BLaER1 (cell line): Measurements from ENCODE around the gene ELF4.

Source experiments
- H3K27ac ChIP-seq: shearing (Covaris generic); formaldehyde crosslinking; 2 replicates; pipeline ENCODE4 v1.8.1; 2022
- H3K27me3 ChIP-seq: shearing (Covaris generic); formaldehyde crosslinking; 2 replicates; pipeline ENCODE4 v1.8.1; 2022
- H3K36me3 ChIP-seq: shearing (Covaris generic); formaldehyde crosslinking; 2 replicates; pipeline ENCODE4 v1.8.1; 2022
- H3K4me1 ChIP-seq: shearing (Covaris generic); formaldehyde crosslinking; 2 replicates; pipeline ENCODE4 v1.8.1; 2022
- H3K4me2 ChIP-seq: shearing (Covaris generic); formaldehyde crosslinking; 2 replicates; pipeline ENCODE4 v1.8.1; 2022
- H3K4me3 ChIP-seq: shearing (Covaris generic); formaldehyde crosslinking; 2 replicates; pipeline ENCODE4 v1.8.1; 2022
- H3K9ac ChIP-seq: shearing (Covaris generic); formaldehyde crosslinking; 2 replicates; pipeline ENCODE4 v1.8.1; 2022
- H3K9me3 ChIP-seq: shearing (Covaris generic); formaldehyde crosslinking; 2 replicates; pipeline ENCODE4 v1.8.1; 2022
- H4K20me1 ChIP-seq: shearing (Covaris generic); formaldehyde crosslinking; 2 replicates; pipeline ENCODE4 v1.8.1; 2022
- Cebpa-rat ChIP-seq: shearing (Covaris generic); IDR thresholded peaks from 2 replicates; pipeline ENCODE4 v1.8.1; 2022

The ELF4 gene

GRCh38 chrX:130097507-130098209 lies 12.6 kb downstream of the ELF4 start:
- Histone ChIP-seq H3K4me3 (no peak overlapping the region), H3K4me2 (peak overlapping the region; percentile 60), H3K36me3 (no peaks in the 10 kb centered on the region), H4K20me1 (peaks cover 70% of the 10 kb centered on the region), H3K9ac (no peak overlapping the region), H3K27me3 (peaks cover 34% of the 10 kb centered on the region), H3K9me3 (no peaks in the 10 kb centered on the region), H3K27ac (peak overlapping the region; percentile 49; the same call in 1 of the 2 replicates), H3K4me1 (peaks cover 71% of the 10 kb centered on the region)
- no peak for TF ChIP-seq Cebpa-rat

GRCh38 chrX:130095249-130096030 lies 14.9 kb downstream of the ELF4 start:
- Histone ChIP-seq H4K20me1 (peaks cover 85% of the 10 kb centered on the region), H3K27me3 (peaks cover 45% of the 10 kb centered on the region), H3K4me1 (peaks cover 86% of the 10 kb centered on the region)

GRCh38 chrX:130094696-130095095 lies 15.6 kb downstream of the ELF4 start:
- TF ChIP-seq Cebpa-rat, result no peak
- H3K36me3 ChIP-seq, result no peaks in the 10 kb centered on the region
- peaks cover 86% of the 10 kb centered on the region for H3K4me1 ChIP-seq
- no peak overlapping the region for H3K9ac ChIP-seq
- H3K27ac ChIP-seq, result peak overlapping the region; percentile 30; the same call in 1 of the 2 replicates
- H3K4me3 ChIP-seq, result no peak overlapping the region
- H3K9me3 ChIP-seq, result no peaks in the 10 kb centered on the region
- H4K20me1 ChIP-seq, result peaks cover 79% of the 10 kb centered on the region
- H3K27me3 ChIP-seq, result peaks cover 41% of the 10 kb centered on the region
- peak overlapping the region; percentile 39 for H3K4me2 ChIP-seq

More at GRCh38 chrX:130095249-130096030, 14.9 kb downstream of the ELF4 start:
- H3K9ac ChIP-seq, result 0 out of 2 replicates have a peak overlapping the region, but pooled peaks have one; percentile 6
- H3K27ac ChIP-seq, result peak overlapping the region; percentile 30; the same call in 1 of the 2 replicates
- no peaks in the 10 kb centered on the region for H3K9me3 ChIP-seq
- H3K36me3 ChIP-seq, result no peaks in the 10 kb centered on the region
- no peak for TF ChIP-seq Cebpa-rat
- H3K4me3 ChIP-seq, result no peak overlapping the region
- H3K4me2 ChIP-seq, result peak overlapping the region; percentile 39

- Histone ChIP-seq H3K27me3 (peaks cover 48% of the 10 kb centered on the region), H3K4me3 (no peak overlapping the region), H3K4me2 (no peak overlapping the region), H3K9ac (no peak overlapping the region), H4K20me1 (peaks cover 75% of the 10 kb centered on the region), H3K36me3 (no peaks in the 10 kb centered on the region), H3K4me1 (peaks cover 86% of the 10 kb centered on the region), H3K27ac (no peak overlapping the region), H3K9me3 (no peaks in the 10 kb centered on the region)
- no peak for TF ChIP-seq Cebpa-rat
These were observed 17.0 kb downstream of the ELF4 start for GRCh38 chrX:130093271-130093670.

GRCh38 chrX:130091980-130092522 lies 18.2 kb downstream of the ELF4 start:
- H3K27ac ChIP-seq, result peak overlapping the region; percentile 77
- no peaks in the 10 kb centered on the region for H3K36me3 ChIP-seq
- H3K4me3 ChIP-seq, result peak overlapping the region; percentile 53
- H4K20me1 ChIP-seq, result peaks cover 76% of the 10 kb centered on the region
- peak overlapping the region; percentile 90 for H3K4me2 ChIP-seq
- peaks cover 89% of the 10 kb centered on the region for H3K4me1 ChIP-seq
- H3K9ac ChIP-seq, result peak overlapping the region; percentile 53; the same call in 1 of the 2 replicates
- H3K9me3 ChIP-seq, result no peaks in the 10 kb centered on the region
- peaks cover 52% of the 10 kb centered on the region for H3K27me3 ChIP-seq
- no peak for TF ChIP-seq Cebpa-rat

GRCh38 chrX:130090364-130090763 lies 19.9 kb downstream of the ELF4 start:
- Histone ChIP-seq H3K36me3 (no peaks in the 10 kb centered on the region), H3K9me3 (no peaks in the 10 kb centered on the region), H3K4me1 (peaks cover 95% of the 10 kb centered on the region), H3K27me3 (peaks cover 62% of the 10 kb centered on the region), H3K9ac (no peak overlapping the region), H3K4me2 (peak overlapping the region; percentile 90), H3K4me3 (no peak overlapping the region), H3K27ac (no peak overlapping the region), H4K20me1 (peaks cover 73% of the 10 kb centered on the region)
- TF ChIP-seq Cebpa-rat, result no peak

GRCh38 chrX:130086447-130087206 lies 23.7 kb downstream of the ELF4 start:
- no peak for TF ChIP-seq Cebpa-rat
- H3K9me3 ChIP-seq, result no peaks in the 10 kb centered on the region
- H4K20me1 ChIP-seq, result peaks cover 61% of the 10 kb centered on the region
- peak overlapping the region; percentile 38 for H3K4me3 ChIP-seq
- peak overlapping the region; percentile 67 for H3K27ac ChIP-seq
- H3K4me1 ChIP-seq, result peaks cover 96% of the 10 kb centered on the region
- H3K9ac ChIP-seq, result peak overlapping the region; percentile 43; the same call in 1 of the 2 replicates
- peaks cover 83% of the 10 kb centered on the region for H3K27me3 ChIP-seq
- peak overlapping the region; percentile 89 for H3K4me2 ChIP-seq
- no peaks in the 10 kb centered on the region for H3K36me3 ChIP-seq

- no peak for TF ChIP-seq Cebpa-rat
- Histone ChIP-seq H3K9me3 (no peaks in the 10 kb centered on the region), H3K4me3 (peak overlapping the region; percentile 38), H3K27ac (peak overlapping the region; percentile 67), H4K20me1 (peaks cover 65% of the 10 kb centered on the region), H3K36me3 (no peaks in the 10 kb centered on the region), H3K9ac (peak overlapping the region; percentile 43; the same call in 1 of the 2 replicates), H3K4me1 (peaks cover 96% of the 10 kb centered on the region), H3K27me3 (peaks cover 87% of the 10 kb centered on the region), H3K4me2 (peak overlapping the region; percentile 89)
These were observed 24.5 kb downstream of the ELF4 start for GRCh38 chrX:130085551-130086446.
